Measurements from ENCODE around the gene KLF4. TPM values are rescaled to one million over a fixed set of nuclear protein-coding genes. Genes with fewer than 3 reads are reported as not detected.
A peak's percentile ranks its signal among the peaks of the same experiment; 100 is the strongest.

Gene KLF4
- total and polyA plus RNA-seq, 2 donors from 2014 or later: 13.5 to 69.4 TPM

DNA sequence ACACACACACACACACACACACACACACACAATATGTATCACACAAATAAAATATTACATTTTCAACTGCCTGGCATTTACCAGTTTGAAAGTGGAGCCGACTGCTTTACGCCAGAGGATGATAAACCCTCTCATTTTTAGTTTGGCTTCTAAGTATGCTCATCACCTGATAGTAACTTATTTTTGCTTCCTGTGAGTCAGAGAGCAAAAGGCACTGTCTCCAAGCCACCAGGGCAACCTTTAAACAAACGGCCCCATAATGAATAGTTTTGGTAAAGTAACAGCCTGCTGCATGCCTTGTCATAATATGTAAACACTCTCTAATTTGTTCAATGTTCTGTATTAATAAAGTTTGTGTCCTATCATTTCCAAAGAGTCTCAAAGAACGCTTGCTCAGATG lies 26.9 kb downstream of the KLF4 start:
- no peaks in the 10 kb centered on the region for H3K36me3 ChIP-seq (ENCODE audit: control insufficient read depth in 2 of 3, insufficient read depth in 3 of 3, low read length in 3 of 3)
- H3K27me3 ChIP-seq (ENCODE audit: control insufficient read depth, insufficient read depth, low read length): peaks cover 2% of the 10 kb centered on the region
- H3K9ac ChIP-seq (ENCODE audit: low read length in 3 of 3): no peak overlapping the region
- H3K4me1 ChIP-seq (ENCODE audit: control insufficient read depth in 2 of 3, insufficient read depth in 2 of 3, low read depth in 1 of 3, low read length in 3 of 3): peaks cover 0 to 6% (median 0%) of the 10 kb centered on the region in 3 donors
- no peak overlapping the region for H3K27ac ChIP-seq (ENCODE audit: low read depth in 2 of 2, low read length in 2 of 2)
- intact Hi-C loops (cut with DNase I): no loop called here
- DNase-seq (no peak), FAIRE-seq (no peak)
- no peak overlapping the region for H3K4me3 ChIP-seq (ENCODE audit: low read length in 3 of 3)
- H3K9me3 ChIP-seq (ENCODE audit: control insufficient read depth in 2 of 3, insufficient read depth in 1 of 3, low read length in 3 of 3): peaks cover 0 to 1% (median 0%) of the 10 kb centered on the region in 3 donors
- TF ChIP-seq CTCF (IDR thresholded peaks at IDR 0.05; ENCODE audit: borderline replicate concordance, extremely low read depth, insufficient read depth): no peak

- Histone ChIP-seq H3K27me3 (ENCODE audit: control insufficient read depth, insufficient read depth, low read length) (peaks cover 2% of the 10 kb centered on the region), H3K9me3 (ENCODE audit: control insufficient read depth in 2 of 3, insufficient read depth in 1 of 3, low read length in 3 of 3) (peaks cover 0 to 1% (median 0%) of the 10 kb centered on the region in 3 donors), H3K9ac (ENCODE audit: low read length in 3 of 3) (no peak overlapping the region), H3K4me1 (ENCODE audit: control insufficient read depth in 2 of 3, insufficient read depth in 2 of 3, low read depth in 1 of 3, low read length in 3 of 3) (peaks cover 0 to 4% (median 0%) of the 10 kb centered on the region in 3 donors), H3K27ac (ENCODE audit: low read depth in 2 of 2, low read length in 2 of 2) (no peak overlapping the region), H3K4me3 (ENCODE audit: low read length in 3 of 3) (no peak overlapping the region), H3K36me3 (ENCODE audit: control insufficient read depth in 2 of 3, insufficient read depth in 3 of 3, low read length in 3 of 3) (no peaks in the 10 kb centered on the region)
- DNase-seq (no peak), FAIRE-seq (no peak)
- TF ChIP-seq CTCF (IDR thresholded peaks at IDR 0.05; ENCODE audit: borderline replicate concordance, extremely low read depth, insufficient read depth): no peak
- intact Hi-C loops (cut with DNase I): no loop called here
Observed at GRCh38 chr9:107460153-107461023, 29.2 kb downstream of the KLF4 start.

DNA sequence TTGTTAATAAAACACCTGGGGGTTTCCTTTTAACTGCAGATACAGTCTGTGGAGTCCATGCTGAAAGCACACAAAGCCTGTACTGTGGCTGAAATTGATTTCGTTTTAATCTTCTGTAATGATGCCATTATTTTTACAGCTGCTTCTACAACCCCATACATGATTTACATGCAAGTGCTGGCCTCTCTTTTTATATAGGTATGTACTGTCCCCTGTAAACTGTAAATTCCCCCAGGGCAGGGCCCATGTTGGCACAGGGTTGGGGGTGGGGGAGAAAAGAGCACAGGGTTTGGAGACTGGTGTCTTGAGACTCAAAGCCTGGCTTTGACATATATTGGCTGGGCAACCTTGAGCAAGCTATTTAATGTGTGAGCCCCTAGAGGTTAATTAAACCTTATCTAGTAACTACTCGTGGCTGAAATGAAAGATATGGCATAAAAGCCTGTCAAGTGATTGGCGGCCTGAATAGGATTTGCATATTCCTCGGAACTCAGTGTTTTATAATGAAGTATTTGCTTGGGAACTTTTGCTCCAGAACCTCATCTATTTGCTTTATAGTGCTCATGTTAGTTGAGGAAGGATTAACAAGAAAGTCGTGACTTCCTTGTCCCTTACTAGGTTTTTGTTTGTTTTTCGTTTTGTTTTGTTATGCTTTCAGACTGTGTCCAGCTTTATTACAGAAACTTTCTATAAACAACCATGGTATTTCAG lies 34.0 kb downstream of the KLF4 start:
- no peak for FAIRE-seq
- Histone ChIP-seq H3K36me3 (ENCODE audit: control insufficient read depth in 2 of 3, insufficient read depth in 3 of 3, low read length in 3 of 3) (no peaks in the 10 kb centered on the region), H3K27me3 (ENCODE audit: control insufficient read depth, insufficient read depth, low read length) (no peaks in the 10 kb centered on the region), H3K4me1 (ENCODE audit: control insufficient read depth in 2 of 3, insufficient read depth in 2 of 3, low read depth in 1 of 3, low read length in 3 of 3) (no peaks in the 10 kb centered on the region), H3K4me3 (ENCODE audit: low read length in 3 of 3) (no peak overlapping the region), H3K9ac (ENCODE audit: low read length in 3 of 3) (no peak overlapping the region), H3K9me3 (ENCODE audit: control insufficient read depth in 2 of 3, insufficient read depth in 1 of 3, low read length in 3 of 3) (no peaks in the 10 kb centered on the region), H3K27ac (ENCODE audit: low read depth in 2 of 2, low read length in 2 of 2) (no peak overlapping the region)
- peak in 1 of 5 donors; percentile 42 for DNase-seq
- intact Hi-C loops (cut with DNase I): no loop called here
- no peak for TF ChIP-seq CTCF (IDR thresholded peaks at IDR 0.05; ENCODE audit: borderline replicate concordance, extremely low read depth, insufficient read depth)
